K562 (cell line): ENCODE measurements around the gene GTSE1. TPM values are rescaled to one million over a fixed set of nuclear protein-coding genes. Genes with fewer than 3 reads are reported as not detected.

Experiments
- ATAC-seq: fragments of 200-7000 bp; cut with Tn5 transposase; 3 replicates; pipeline ENCODE4 v1.9.1; 2020; ENCODE audit warnings: moderate library complexity
- BruUV-seq: library from RNA; stranded (reverse); fragments of 400-500 nt; replicated peaks from 2 replicates; lab custom pipeline; 2021; lab: Mats Ljungman, UMichigan
- CTCF ChIA-PET: fragments of 300-600 bp; formaldehyde crosslinking; extraction: SDS; loops from one replicate; lab custom pipeline; 2021; ENCODE audit warnings: low intra/inter-chr PET ratio; lab: Yijun Ruan, JAX
- POLR2A ChIA-PET: fragments of 300-600, 350-650 bp; sonication (Branson Sonifier 250); formaldehyde crosslinking; extraction: SDS; loops from one replicate; lab custom pipeline; 2021; ENCODE audit warnings: antibody characterized with exemption, inconsistent platforms; lab: Yijun Ruan, JAX
- DNase-seq, 4 experiments: peaks; one replicate each; pipeline versions ENCODE4 v3.0.0 to v3.0.0-alpha.2; 2011 to 2018; ENCODE audit warnings: low spot score in 3 of 4, mixed read lengths in 3 of 4; ENCODE audit errors: extremely low read depth in 1 of 4
- FAIRE-seq: peaks from 2 replicates; lab custom pipeline; 2011; peaks lifted over from hg19 to GRCh38; lab: Jason Lieb, UNC
- H2AFZ ChIP-seq: 2 replicates; pipeline ENCODE4 v1.6.0; 2011; ENCODE audit warnings: low read depth, low read length, control low read depth, inconsistent platforms
- H3K27ac ChIP-seq: fragments of 200-600 bp; 3 replicates; pipeline ENCODE4 v1.8.0; 2011; ENCODE audit warnings: low read depth, mild to moderate bottlenecking, control low read depth, inconsistent platforms, low read length, moderate library complexity, mixed read lengths; ENCODE audit errors: extremely low read depth
- H3K27me3 ChIP-seq, 2 experiments: fragments of 300-600 bp in 1 of 2; 2 replicates in 1 of 2; 3 replicates in 1 of 2; pipeline versions ENCODE4 v1.6.0 to v1.8.0; 2011; ENCODE audit warnings: inconsistent platforms in 2 of 2, low read length in 2 of 2, mild to moderate bottlenecking in 1 of 2, mixed read lengths in 1 of 2, moderate library complexity in 1 of 2; ENCODE audit not compliant: control insufficient read depth in 2 of 2, insufficient read depth in 2 of 2
- H3K36me3 ChIP-seq: fragments of 300-600 bp; 3 replicates; pipeline ENCODE4 v1.8.0; 2011; ENCODE audit warnings: mild to moderate bottlenecking, low read length, inconsistent platforms; ENCODE audit not compliant: control insufficient read depth, insufficient read depth
- H3K4me1 ChIP-seq, 2 experiments: fragments of 200-600 bp in 1 of 2; replicated peaks in 1 of 2; 2 replicates in 1 of 2; 3 replicates in 1 of 2; pipeline versions ENCODE4 v1.5.1 to v1.8.0; 2011; ENCODE audit warnings: inconsistent platforms in 2 of 2, low read length in 2 of 2, mild to moderate bottlenecking in 1 of 2, mixed read lengths in 1 of 2, moderate library complexity in 1 of 2; ENCODE audit not compliant: control insufficient read depth in 2 of 2, insufficient read depth in 2 of 2
- H3K4me2 ChIP-seq: 2 replicates; pipeline ENCODE4 v1.6.1; 2011; ENCODE audit warnings: low read length, control low read depth, inconsistent platforms, mixed read lengths; ENCODE audit not compliant: insufficient read depth
- H3K4me3 ChIP-seq: fragments of 200-600 bp; sonication (generic), shearing (Covaris generic); 2 replicates; pipeline ENCODE4 v1.5.1; 2016; ENCODE audit warnings: control low read depth, inconsistent platforms
- H3K79me2 ChIP-seq: fragments of 200-600 bp; 3 replicates; pipeline ENCODE4 v1.8.0; 2011; ENCODE audit warnings: low read length, inconsistent platforms; ENCODE audit not compliant: control insufficient read depth, insufficient read depth
- H3K9ac ChIP-seq, 2 experiments: 2 replicates each; pipeline versions ENCODE4 v1.6.0 to v1.6.1; 2011; ENCODE audit warnings: low read depth in 2 of 2, low read length in 2 of 2, control low read depth in 1 of 2, inconsistent platforms in 1 of 2, mild to moderate bottlenecking in 1 of 2, mixed read lengths in 1 of 2; ENCODE audit not compliant: insufficient read depth in 1 of 2
- H3K9me1 ChIP-seq: one replicate; pipeline ENCODE4 v1.6.0; 2011; ENCODE audit warnings: inconsistent platforms, mild to moderate bottlenecking, low read length, moderate library complexity; ENCODE audit not compliant: control insufficient read depth, insufficient read depth
- H3K9me3 ChIP-seq: replicated peaks from 2 replicates; pipeline ENCODE4 v1.5.1; 2011; ENCODE audit warnings: low read depth, low read length, inconsistent platforms; ENCODE audit not compliant: control insufficient read depth, insufficient read depth
- H4K20me1 ChIP-seq: replicated peaks from 2 replicates; pipeline ENCODE4 v1.6.1; 2011; ENCODE audit warnings: low read length, inconsistent platforms, mixed read lengths; ENCODE audit not compliant: control insufficient read depth, insufficient read depth
- CBFA2T3 ChIP-seq: fragments of 450-650 bp; IDR thresholded peaks from 2 replicates; pipeline ENCODE4 v1.6.1; 2017
- COPS2 ChIP-seq: fragments of 450-650 bp; conservative IDR thresholded peaks from 2 replicates; pipeline ENCODE4 v1.6.1; 2016; ENCODE audit warnings: mild to moderate bottlenecking, moderate library complexity
- CXXC5 ChIP-seq: fragments of 250-450 bp; sonication (Bioruptor Pico); IDR thresholded peaks from 2 replicates; pipeline ENCODE4 v1.8.0; 2022; ENCODE audit warnings: inconsistent platforms, mild to moderate bottlenecking, moderate library complexity
- E2F8 ChIP-seq: fragments of 450-650 bp; IDR thresholded peaks from 2 replicates; pipeline ENCODE4 v1.7.1; 2018; ENCODE audit warnings: mild to moderate bottlenecking, low read depth; ENCODE audit not compliant: partially characterized antibody
- HMG20A ChIP-seq: fragments of 450-650 bp; formaldehyde crosslinking; conservative IDR thresholded peaks from 2 replicates; pipeline ENCODE4 v1.4.0; 2020; ENCODE audit warnings: mild to moderate bottlenecking, mixed read lengths
- MEF2A ChIP-seq: IDR thresholded peaks from 2 replicates; pipeline ENCODE4 v1.6.1; 2011; ENCODE audit warnings: low read depth, mild to moderate bottlenecking, low read length, moderate library complexity; ENCODE audit not compliant: control insufficient read depth
- MTA2 ChIP-seq: fragments of 450-650 bp; IDR thresholded peaks from 2 replicates; pipeline ENCODE4 v1.6.1; 2016; ENCODE audit warnings: low read depth
- PTTG1 ChIP-seq: fragments of 450-650 bp; IDR thresholded peaks from 2 replicates; pipeline ENCODE4 v1.6.1; 2016; ENCODE audit warnings: low read depth, mild to moderate bottlenecking, missing genetic modification characterization, missing compliant biosample characterization
- STAG1 ChIP-seq: sonication (generic); formaldehyde crosslinking; IDR thresholded peaks from 2 replicates; pipeline ENCODE4 v1.5.0; 2020; ENCODE audit warnings: missing genetic modification reagents, borderline replicate concordance
- TCFL5 ChIP-seq: fragments of 250-450 bp; sonication (Bioruptor Pico); conservative IDR thresholded peaks from 2 replicates; pipeline ENCODE4 v1.6.1; 2021; ENCODE audit warnings: mild to moderate bottlenecking, moderate library complexity, matching md5 sums
- ZNF740 ChIP-seq, 3 experiments: fragments of 200-800 bp in 1 of 3; sonication (Bioruptor generic) in 1 of 3; sonication (generic) in 1 of 3; formaldehyde crosslinking in 1 of 3; IDR thresholded peaks; 2 replicates each; pipeline versions ENCODE4 v1.6.1 to v1.8.0; 2016 to 2022; ENCODE audit warnings: mild to moderate bottlenecking in 2 of 3, missing compliant biosample characterization in 2 of 3, missing genetic modification characterization in 2 of 3, missing genetic modification reagents in 1 of 3
- WGBS: fragments of 100-300 bp; shearing (Covaris generic); methylation state at CpG from one replicate; pipeline ENCODE4 v1.1.6; 2016; ENCODE audit warnings: low coverage, mixed read lengths; ENCODE audit not compliant: insufficient coverage; ENCODE audit errors: missing lambda C conversion rate; 5-methylcytosine and 5-hydroxymethylcytosine counted together
- in situ Hi-C: fragments of 300-500 bp; cut with MboI; formaldehyde crosslinking; loops from 4 replicates; pipeline ENCODE4 v1.15.0; 2018; ENCODE audit warnings: inconsistent platforms, mixed read lengths
- intact Hi-C: fragments of 100-400 bp; cut with micrococcal nuclease; formaldehyde crosslinking; loops from 2 replicates; pipeline ENCODE4 v1.14.2; 2022
- polyA plus RNA-seq, 8 experiments: library from polyadenylated mRNA; depleted of rRNA in 4 of 8; stranded (reverse) in 5 of 8; unstranded in 3 of 8; fragments of >200 nt; fragmentation: Nextera tagmentation in 2 of 8; fragmentation: Illumina TruSeq in 1 of 8; extraction: Ambion mirVana in 2 of 8; extraction: Trizol in 1 of 8; gene quantifications; 2 replicates each; pipeline versions ENCODE4 v1.2.1 to v1.2.3, GENCODE V29; 2011 to 2014; ENCODE audit warnings: inconsistent platforms in 1 of 8, missing spikeins in 1 of 8
- total RNA-seq, 7 experiments: library from RNA; depleted of rRNA in 6 of 7; stranded (reverse); fragments of >200 nt in 6 of 7; fragmentation: Illumina TruSeq in 2 of 7; extraction: Trizol in 2 of 7; gene quantifications; 2 replicates each; pipeline versions ENCODE4 v1.2.1 to v1.2.3, GENCODE V29; 2011 to 2021; ENCODE audit warnings: low replicate concordance in 1 of 7
- TF ChIP-seq, protein P1 (sequence below): sonication (generic); formaldehyde crosslinking; IDR thresholded peaks from 2 replicates; pipeline ENCODE4 v1.8.1; 2023; ENCODE audit warnings: mild to moderate bottlenecking, missing genetic modification reagents, moderate library complexity
- TF ChIP-seq, protein P2 (sequence below): fragments of 450-650 bp; IDR thresholded peaks from one replicate; pipeline ENCODE4 v1.6.1; 2018; ENCODE audit warnings: mild to moderate bottlenecking, moderate library complexity; ENCODE audit not compliant: partially characterized antibody

GTSE1 gene
- total and polyA plus RNA-seq, 9 of the 15 experiments (the other 6 are each of a cell fraction or from before 2014, with no cell fraction given) = 2.5 to 22.5 (median 12.9) TPM

GRCh38 chr22:46320716-46321386, 24.2 kb downstream of the GTSE1 start (continued):
- no peak for TF ChIP-seq MTA2
- TF ChIP-seq CBFA2T3 = no peak

- H3K4me2 ChIP-seq = no peak overlapping the region
- TF ChIP-seq CXXC5 (CRISPR knock-in tag) (no peak), PTTG1 (tag) (no peak), MEF2A (no peak), HMG20A (CRISPR knock-in tag) (no peak), E2F8 (no peak), STAG1 (CRISPR knock-in tag) (no peak), ZNF740 (CRISPR knock-in tag; IDR thresholded peaks at IDR 0.05) (no peak), ZNF740 (tag; IDR thresholded peaks at IDR 0.05) (no peak), COPS2 (no peak), TCFL5 (CRISPR knock-in tag) (no peak)
- TF ChIP-seq, protein P1, sequence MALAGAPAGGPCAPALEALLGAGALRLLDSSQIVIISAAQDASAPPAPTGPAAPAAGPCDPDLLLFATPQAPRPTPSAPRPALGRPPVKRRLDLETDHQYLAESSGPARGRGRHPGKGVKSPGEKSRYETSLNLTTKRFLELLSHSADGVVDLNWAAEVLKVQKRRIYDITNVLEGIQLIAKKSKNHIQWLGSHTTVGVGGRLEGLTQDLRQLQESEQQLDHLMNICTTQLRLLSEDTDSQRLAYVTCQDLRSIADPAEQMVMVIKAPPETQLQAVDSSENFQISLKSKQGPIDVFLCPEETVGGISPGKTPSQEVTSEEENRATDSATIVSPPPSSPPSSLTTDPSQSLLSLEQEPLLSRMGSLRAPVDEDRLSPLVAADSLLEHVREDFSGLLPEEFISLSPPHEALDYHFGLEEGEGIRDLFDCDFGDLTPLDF (CRISPR knock-in tag) = no peak
- TF ChIP-seq, protein P2, sequence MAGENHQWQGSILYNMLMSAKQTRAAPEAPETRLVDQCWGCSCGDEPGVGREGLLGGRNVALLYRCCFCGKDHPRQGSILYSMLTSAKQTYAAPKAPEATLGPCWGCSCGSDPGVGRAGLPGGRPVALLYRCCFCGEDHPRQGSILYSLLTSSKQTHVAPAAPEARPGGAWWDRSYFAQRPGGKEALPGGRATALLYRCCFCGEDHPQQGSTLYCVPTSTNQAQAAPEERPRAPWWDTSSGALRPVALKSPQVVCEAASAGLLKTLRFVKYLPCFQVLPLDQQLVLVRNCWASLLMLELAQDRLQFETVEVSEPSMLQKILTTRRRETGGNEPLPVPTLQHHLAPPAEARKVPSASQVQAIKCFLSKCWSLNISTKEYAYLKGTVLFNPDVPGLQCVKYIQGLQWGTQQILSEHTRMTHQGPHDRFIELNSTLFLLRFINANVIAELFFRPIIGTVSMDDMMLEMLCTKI = no peak
These were observed 26.0 kb downstream of the GTSE1 start for GRCh38 chr22:46322711-46323110.

More at GRCh38 chr22:46322711-46323110, 26.0 kb downstream of the GTSE1 start:
- ChIA-PET CTCF (no interaction called here), POLR2A (interaction anchor here (1.0 to 1.4 kb wide), 3 partner anchors 10 to 199 kb away, joined by 3 read pairs; no protein-coding TSS in a partner anchor)
- DNase-seq (no peak), FAIRE-seq (no peak), ATAC-seq (no peak)
- Histone ChIP-seq H3K9me3 (no peaks in the 10 kb centered on the region), H3K9me1 (no peaks in the 10 kb centered on the region), H3K9ac (no peak overlapping the region), H4K20me1 (no peaks in the 10 kb centered on the region), H3K4me3 (no peak overlapping the region), H3K27me3 (no peaks in the 10 kb centered on the region), H3K79me2 (no peaks in the 10 kb centered on the region), H3K27ac (no peak overlapping the region), H2AFZ (no peak overlapping the region), H3K36me3 (peaks cover 54% of the 10 kb centered on the region; the same call in 2 of the 3 replicates), H3K4me1 (no peaks in the 10 kb centered on the region)
- in situ Hi-C loops (loop anchor here (25.0 kb wide), 1 partner anchor 310 kb away; no protein-coding TSS in a partner anchor), intact Hi-C loops (no loop called here)
- 89% methylated on average over 10 of the region's 15 CpGs for WGBS
- BruUV-seq = no TSS peak
